Activated B cell treated with CpG ODN at 0.5 μM for 24 hours (primary cell): ENCODE measurements around the gene ALPG. TPM values are rescaled to one million over a fixed set of nuclear protein-coding genes. Genes with fewer than 3 reads are reported as not detected.
"Not testable (repeated sequence)": the region's sequence is repeated elsewhere in the genome, so short reads cannot be mapped to it uniquely, and the experiment has no call there.

Experiments
- ATAC-seq: fragments of 200-7000 bp; cut with Tn5 transposase; one replicate; pipeline ENCODE4 v1.10.0; 2021; ENCODE audit warnings: low read depth, mild to moderate bottlenecking, moderate library complexity
- CTCF ChIA-PET: fragments of 350-600 bp; sonication (Branson Sonifier 250); formaldehyde crosslinking; loops from one replicate; lab custom pipeline; 2021; ENCODE audit warnings: antibody characterized with exemption; lab: Charles Lee
- POLR2A ChIA-PET: fragments of 350-600 bp; sonication (Branson Sonifier 250); formaldehyde crosslinking; loops from one replicate; lab custom pipeline; 2021; ENCODE audit warnings: antibody characterized with exemption; lab: Charles Lee
- DNase-seq: peaks from one replicate; pipeline ENCODE4 v3.0.0; 2022
- H3K27ac Mint-ChIP-seq: one replicate; pipeline ENCODE4 v1.8.0; 2020; ENCODE audit warnings: mixed read lengths
- H3K27me3 Mint-ChIP-seq: one replicate; pipeline ENCODE4 v1.8.0; 2021; ENCODE audit warnings: mixed read lengths
- H3K36me3 Mint-ChIP-seq: one replicate; pipeline ENCODE4 v1.8.0; 2021; ENCODE audit warnings: low read depth, mixed read lengths
- H3K4me1 Mint-ChIP-seq: one replicate; pipeline ENCODE4 v1.8.0; 2021; ENCODE audit warnings: mixed read lengths
- H3K4me3 Mint-ChIP-seq: one replicate; pipeline ENCODE4 v1.8.0; 2020; ENCODE audit warnings: mild to moderate bottlenecking, mixed read lengths
- H3K9me3 Mint-ChIP-seq: one replicate; pipeline ENCODE4 v1.8.0; 2020; ENCODE audit warnings: mixed read lengths
- CTCF ChIP-seq: fragments of 200-600 bp; IDR thresholded peaks from one replicate; pipeline ENCODE4 v1.8.0; 2022; ENCODE audit warnings: antibody characterized with exemption, mild to moderate bottlenecking
- intact Hi-C: fragments of 100-400 bp; cut with micrococcal nuclease; formaldehyde crosslinking; loops from one replicate; pipeline ENCODE4 v1.15.1; 2024
- total RNA-seq: library from RNA; stranded (reverse); gene quantifications from 2 replicates; pipeline ENCODE4 v1.2.3, GENCODE V29; 2022

ALPG gene
- total RNA-seq, 1 donor from 2014 or later: not detected

DNA sequence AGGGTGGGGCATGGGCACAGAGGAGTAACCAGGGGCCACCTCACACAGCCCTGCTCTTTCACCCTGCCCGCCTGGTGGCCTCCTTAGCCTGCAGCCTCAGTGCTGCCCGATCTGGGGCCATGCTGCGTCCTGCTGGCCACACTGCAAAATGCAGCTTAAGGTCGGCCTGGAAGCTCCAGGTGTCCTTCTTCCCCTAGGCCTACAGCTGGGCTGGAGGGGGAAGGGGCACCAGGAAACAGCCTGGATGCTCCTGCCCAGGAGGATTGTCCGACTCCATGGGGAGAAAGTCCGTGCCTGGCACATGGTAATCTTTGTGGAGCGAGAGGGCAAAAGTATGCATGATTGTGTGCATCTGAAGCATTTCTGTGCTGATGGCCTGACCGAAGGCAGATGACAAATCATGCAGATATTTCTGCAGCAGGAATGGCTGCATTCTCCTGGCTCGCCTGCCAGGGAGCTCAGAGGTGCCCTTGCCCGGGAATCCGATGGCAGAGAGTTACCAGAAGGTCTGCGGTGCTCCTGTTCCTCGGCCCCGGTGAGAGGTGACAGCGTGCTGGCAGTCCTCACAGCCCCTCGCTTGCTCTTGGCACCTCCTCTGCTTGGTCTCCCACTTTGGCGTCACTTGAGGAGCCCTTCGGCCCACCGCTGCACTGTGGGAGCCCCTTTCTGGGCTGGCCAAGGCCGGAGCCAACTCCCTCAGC, 40.9 kb upstream of the ALPG start:
- no peak for DNase-seq
- ChIA-PET CTCF (no interaction called here), POLR2A (no interaction called here)
- Mint-ChIP-seq H3K36me3 (no peaks in the 10 kb centered on the region), H3K4me1 (peaks cover 13% of the 10 kb centered on the region), H3K4me3 (no peak overlapping the region), H3K27me3 (peaks cover 4% of the 10 kb centered on the region), H3K9me3 (no peaks in the 10 kb centered on the region), H3K27ac (no peak overlapping the region)
- no peak for ATAC-seq
- TF ChIP-seq CTCF: no peak
- intact Hi-C loops: no loop called here

DNA sequence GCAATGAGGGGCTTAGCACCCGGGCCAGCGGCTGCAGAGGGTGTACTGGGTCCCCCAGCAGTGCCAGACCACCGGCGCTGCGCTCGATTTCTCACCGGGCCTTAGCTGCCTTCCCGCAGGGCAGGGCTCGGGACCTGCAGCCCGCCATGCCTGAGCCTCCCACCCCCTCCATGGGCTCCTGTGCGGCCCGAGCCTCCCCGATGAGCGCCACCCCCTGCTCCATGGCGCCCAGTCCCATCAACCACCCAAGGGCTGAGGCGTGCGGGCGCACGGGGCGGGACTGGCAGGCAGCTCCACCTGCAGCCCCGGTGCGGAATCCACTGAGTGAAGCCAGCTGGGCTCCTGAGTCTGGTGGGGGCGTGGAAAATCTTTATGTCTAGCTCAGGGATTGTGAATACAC, 40.2 kb upstream of the ALPG start:
- ATAC-seq, H3K4me3 Mint-ChIP-seq, POLR2A ChIA-PET, H3K9me3 Mint-ChIP-seq, intact Hi-C loops, DNase-seq, H3K36me3 Mint-ChIP-seq, H3K27ac Mint-ChIP-seq, CTCF ChIA-PET, H3K27me3 Mint-ChIP-seq: not testable (repeated sequence)
- H3K4me1 Mint-ChIP-seq: peaks cover 13% of the 10 kb centered on the region

DNA sequence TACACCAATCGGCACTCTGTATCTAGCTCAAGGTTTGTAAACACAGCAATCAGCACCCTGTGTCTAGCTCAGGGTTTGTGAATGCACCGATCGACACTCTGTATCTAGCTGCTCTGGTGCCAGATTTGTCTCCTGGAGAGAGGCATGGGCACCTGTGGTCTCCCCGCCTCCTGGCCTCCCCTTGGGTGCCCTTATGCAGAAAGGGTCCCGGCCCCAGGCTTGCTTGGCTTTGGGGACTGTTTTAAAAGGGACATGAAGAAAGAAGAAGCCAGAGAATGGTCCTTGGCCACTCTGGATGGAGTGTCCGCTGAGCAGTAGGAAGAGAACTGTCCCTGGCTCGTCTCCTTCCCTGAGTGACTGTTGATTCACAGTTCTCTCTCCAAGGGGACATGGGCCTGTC, 39.6 kb upstream of the ALPG start:
- Mint-ChIP-seq H3K27me3 (peaks cover 3% of the 10 kb centered on the region), H3K9me3 (no peaks in the 10 kb centered on the region), H3K36me3 (no peaks in the 10 kb centered on the region), H3K27ac (no peak overlapping the region), H3K4me3 (no peak overlapping the region), H3K4me1 (peaks cover 16% of the 10 kb centered on the region)
- ATAC-seq (no peak), DNase-seq (no peak)
- CTCF ChIA-PET: no interaction called here
- intact Hi-C loops: no loop called here
- POLR2A ChIA-PET: no interaction called here
- TF ChIP-seq CTCF: no peak

DNA sequence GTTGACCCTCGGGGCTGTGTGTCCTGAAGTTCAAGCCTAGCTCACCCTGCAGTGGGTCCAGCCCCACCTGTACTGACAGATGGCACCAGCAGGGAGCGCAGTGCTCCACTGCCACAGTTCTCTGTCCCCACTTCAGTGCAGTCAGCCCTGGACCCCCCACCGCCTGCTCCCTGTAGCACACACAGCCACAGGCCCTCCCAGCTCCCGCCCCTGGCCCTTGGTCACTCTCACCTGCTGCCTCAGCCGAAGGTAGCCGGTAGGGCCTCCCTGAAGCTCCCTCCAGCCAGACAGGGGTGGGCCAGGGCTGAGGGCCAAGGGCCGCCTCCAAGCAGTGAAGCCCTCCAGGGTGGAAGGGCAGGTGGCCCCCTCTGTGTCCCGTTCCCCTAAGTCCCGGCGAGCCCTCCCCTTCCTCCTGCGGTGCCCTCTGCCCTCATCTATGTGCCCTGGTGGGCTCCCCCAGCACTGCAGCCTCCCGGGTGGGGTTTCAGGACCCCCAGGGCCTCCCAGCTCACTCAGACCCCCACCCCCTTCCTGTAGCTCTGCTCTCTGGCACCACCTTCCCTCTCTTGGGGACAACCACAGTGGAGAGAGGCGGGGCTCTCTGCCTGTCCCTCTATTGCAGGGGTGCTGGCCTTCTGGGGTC, 38.9 kb upstream of the ALPG start:
- Mint-ChIP-seq H3K4me1 (peaks cover 16% of the 10 kb centered on the region), H3K36me3 (no peaks in the 10 kb centered on the region), H3K27me3 (no peaks in the 10 kb centered on the region), H3K27ac (no peak overlapping the region), H3K4me3 (no peak overlapping the region), H3K9me3 (no peaks in the 10 kb centered on the region)
- CTCF ChIA-PET: no interaction called here
- ATAC-seq: no peak
- POLR2A ChIA-PET: no interaction called here
- no peak for DNase-seq
- intact Hi-C loops: no loop called here
- no peak for TF ChIP-seq CTCF

DNA sequence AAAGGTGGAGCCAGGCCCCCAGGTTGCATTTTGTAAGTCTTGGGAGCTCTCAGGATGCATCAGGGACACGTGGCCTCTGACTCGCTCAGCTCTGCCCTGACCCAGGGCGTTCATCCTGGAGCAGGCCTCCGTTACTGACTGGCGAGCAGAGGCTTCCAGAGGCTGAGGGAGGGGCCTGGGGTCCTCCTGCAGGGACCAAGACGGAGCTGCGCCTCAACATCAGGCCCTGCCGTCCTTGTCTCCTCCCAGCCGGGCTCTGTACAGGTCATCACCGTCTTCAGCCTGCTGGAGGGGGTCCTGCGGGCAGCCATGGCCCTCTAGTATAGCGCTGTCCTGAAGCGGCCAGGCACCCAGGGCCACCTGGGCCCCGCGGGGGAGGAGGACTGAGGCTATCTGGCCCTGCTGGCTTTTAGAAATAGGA, 38.3 kb upstream of the ALPG start:
- Mint-ChIP-seq H3K4me1 (peaks cover 16% of the 10 kb centered on the region), H3K36me3 (no peaks in the 10 kb centered on the region), H3K27me3 (no peaks in the 10 kb centered on the region), H3K4me3 (no peak overlapping the region), H3K27ac (no peak overlapping the region), H3K9me3 (no peaks in the 10 kb centered on the region)
- ChIA-PET POLR2A (no interaction called here), CTCF (no interaction called here)
- no peak for DNase-seq
- intact Hi-C loops: no loop called here
- no peak for ATAC-seq
- no peak for TF ChIP-seq CTCF
